Measurements from ENCODE around the gene PSMD8. TPM values are rescaled to one million over a fixed set of nuclear protein-coding genes. Genes with fewer than 3 reads are reported as not detected.
A peak's percentile ranks its signal among the peaks of the same experiment; 100 is the strongest.

Gene PSMD8
- total RNA-seq, 2 experiments from 2014 or later = 169 to 238 TPM

DNA sequence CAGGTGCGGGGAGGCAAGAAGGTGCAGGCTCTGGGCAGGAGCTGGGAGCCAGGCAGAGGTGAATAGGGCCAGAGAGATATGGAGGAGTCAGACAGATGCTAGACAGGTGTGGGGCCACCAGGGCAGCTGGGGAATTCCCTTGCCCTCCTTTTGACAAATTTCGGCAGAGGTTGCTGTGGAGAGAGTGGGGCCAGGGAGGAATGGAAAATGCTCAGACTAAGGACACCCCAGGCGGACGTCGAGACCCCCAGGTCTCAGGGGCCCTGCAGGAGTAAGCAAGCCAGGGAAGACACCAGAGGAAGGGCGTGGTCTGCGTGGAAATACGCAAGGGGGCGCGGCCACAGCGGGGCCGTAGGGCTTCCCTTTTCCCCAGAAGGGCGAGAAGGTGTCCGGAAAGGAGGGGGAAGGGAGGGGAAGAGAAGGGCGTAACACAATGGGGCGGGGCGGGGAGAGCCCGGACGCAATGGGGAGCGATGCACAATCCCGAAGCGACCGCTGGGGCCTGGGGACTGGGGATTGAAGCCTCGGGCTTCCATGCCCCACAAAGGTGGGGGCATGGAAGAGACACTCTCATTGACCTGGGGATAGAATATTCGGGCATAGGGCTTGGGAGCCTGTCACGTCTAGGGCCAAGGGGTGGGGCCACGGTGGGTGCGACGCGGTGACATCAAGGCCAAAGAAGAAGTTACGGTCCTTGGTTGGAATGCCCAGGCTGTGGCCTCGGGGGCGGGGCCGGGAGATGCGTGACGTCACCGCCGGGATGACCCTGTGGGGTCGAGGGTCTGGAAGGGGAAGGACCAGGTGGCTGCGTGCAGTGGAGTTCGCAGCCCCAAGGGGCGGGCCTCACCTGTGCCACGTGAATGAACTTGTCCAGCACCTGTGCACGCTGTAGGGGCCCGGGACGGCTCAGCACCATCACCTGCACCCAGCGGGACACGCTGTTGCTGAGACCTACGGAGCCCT, 43.5 kb downstream of the PSMD8 start:
- intact Hi-C loops (cut with micrococcal nuclease; ENCODE audit: unreplicated experiment) = no loop called here
- Histone ChIP-seq H3K9me2 (ENCODE audit: insufficient read depth, low read length) (no peaks in the 10 kb centered on the region), H3K79me2 (ENCODE audit: insufficient read depth, low read depth, low read length) (no peaks in the 10 kb centered on the region), H3K4me1 (ENCODE audit: insufficient read depth, low read length, poor library complexity, severe bottlenecking) (peaks cover 12% of the 10 kb centered on the region), H3K4me3 (ENCODE audit: low read depth, low read length, poor library complexity, severe bottlenecking) (peak overlapping the region; percentile 38), H3K9me3 (ENCODE audit: low read length) (no peaks in the 10 kb centered on the region), H3K27ac (ENCODE audit: low read depth, low read length, poor library complexity, severe bottlenecking) (no peak overlapping the region), H3K36me3 (ENCODE audit: insufficient read depth, low read length) (no peaks in the 10 kb centered on the region), H2AFZ (ENCODE audit: low read length) (peak overlapping the region; percentile 66), H3K4me2 (ENCODE audit: low read length) (peak overlapping the region; percentile 69), H4K20me1 (ENCODE audit: insufficient read depth, low read length) (no peaks in the 10 kb centered on the region)
- ChIA-PET CTCF (ENCODE audit: unreplicated experiment) (no interaction called here), POLR2A (no interaction called here)
- no TSS peak for BruUV-seq (replicated peaks)
- no peak for TF ChIP-seq EZH2phosphoT487 (IDR thresholded peaks at IDR 0.05; ENCODE audit: borderline replicate concordance, low read depth, low read length)
- TF ChIP-seq, protein P1, sequence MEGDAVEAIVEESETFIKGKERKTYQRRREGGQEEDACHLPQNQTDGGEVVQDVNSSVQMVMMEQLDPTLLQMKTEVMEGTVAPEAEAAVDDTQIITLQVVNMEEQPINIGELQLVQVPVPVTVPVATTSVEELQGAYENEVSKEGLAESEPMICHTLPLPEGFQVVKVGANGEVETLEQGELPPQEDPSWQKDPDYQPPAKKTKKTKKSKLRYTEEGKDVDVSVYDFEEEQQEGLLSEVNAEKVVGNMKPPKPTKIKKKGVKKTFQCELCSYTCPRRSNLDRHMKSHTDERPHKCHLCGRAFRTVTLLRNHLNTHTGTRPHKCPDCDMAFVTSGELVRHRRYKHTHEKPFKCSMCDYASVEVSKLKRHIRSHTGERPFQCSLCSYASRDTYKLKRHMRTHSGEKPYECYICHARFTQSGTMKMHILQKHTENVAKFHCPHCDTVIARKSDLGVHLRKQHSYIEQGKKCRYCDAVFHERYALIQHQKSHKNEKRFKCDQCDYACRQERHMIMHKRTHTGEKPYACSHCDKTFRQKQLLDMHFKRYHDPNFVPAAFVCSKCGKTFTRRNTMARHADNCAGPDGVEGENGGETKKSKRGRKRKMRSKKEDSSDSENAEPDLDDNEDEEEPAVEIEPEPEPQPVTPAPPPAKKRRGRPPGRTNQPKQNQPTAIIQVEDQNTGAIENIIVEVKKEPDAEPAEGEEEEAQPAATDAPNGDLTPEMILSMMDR (conservative IDR thresholded peaks at IDR 0.05; ENCODE audit: low read length) = no peak
- DNase-seq (ENCODE audit: low spot score) = peak; percentile 57

DNA sequence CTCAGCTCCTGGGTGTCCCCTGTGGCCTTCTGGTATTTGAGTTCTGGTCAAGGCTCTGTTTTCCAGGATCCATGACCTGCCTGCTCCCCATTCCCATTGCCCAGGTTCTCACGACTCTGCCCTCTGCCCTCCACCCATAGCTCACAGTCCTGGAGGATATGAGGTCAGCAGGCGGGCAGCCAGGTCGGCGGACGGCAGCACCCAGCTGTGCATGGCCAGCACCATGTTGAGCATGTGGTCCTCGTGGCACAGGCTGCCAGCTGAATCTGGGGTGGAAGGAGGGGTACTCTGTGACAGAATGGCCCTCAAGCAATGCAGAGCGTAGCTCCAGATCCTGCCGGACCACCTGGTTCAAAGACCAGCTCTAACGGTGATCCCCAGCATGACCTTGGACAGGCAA, 46.6 kb downstream of the PSMD8 start:
- H4K20me1 ChIP-seq (ENCODE audit: insufficient read depth, low read length) = no peaks in the 10 kb centered on the region
- H3K9me3 ChIP-seq (ENCODE audit: low read length) = no peaks in the 10 kb centered on the region
- DNase-seq (ENCODE audit: low spot score) = no peak
- H3K36me3 ChIP-seq (ENCODE audit: insufficient read depth, low read length) = no peaks in the 10 kb centered on the region
- H2AFZ ChIP-seq (ENCODE audit: low read length) = no peak overlapping the region
- no peaks in the 10 kb centered on the region for H3K79me2 ChIP-seq (ENCODE audit: insufficient read depth, low read depth, low read length)
- no TSS peak for BruUV-seq (replicated peaks)
- peaks cover 12% of the 10 kb centered on the region for H3K4me1 ChIP-seq (ENCODE audit: insufficient read depth, low read length, poor library complexity, severe bottlenecking)
- H3K9me2 ChIP-seq (ENCODE audit: insufficient read depth, low read length) = no peaks in the 10 kb centered on the region
- intact Hi-C loops (cut with micrococcal nuclease; ENCODE audit: unreplicated experiment) = no loop called here
- no peak overlapping the region for H3K27ac ChIP-seq (ENCODE audit: low read depth, low read length, poor library complexity, severe bottlenecking)
- TF ChIP-seq, protein P1 (conservative IDR thresholded peaks at IDR 0.05; ENCODE audit: low read length) = no peak
- no peak for TF ChIP-seq EZH2phosphoT487 (IDR thresholded peaks at IDR 0.05; ENCODE audit: borderline replicate concordance, low read depth, low read length)
- no peak overlapping the region for H3K4me3 ChIP-seq (ENCODE audit: low read depth, low read length, poor library complexity, severe bottlenecking)
- H3K4me2 ChIP-seq (ENCODE audit: low read length) = no peak overlapping the region
- ChIA-PET CTCF (ENCODE audit: unreplicated experiment) (interaction anchor here (0.7 kb wide), 1 partner anchor 299 kb away, joined by 4 read pairs; no protein-coding TSS in a partner anchor), POLR2A (interaction anchor here (0.6 kb wide), 1 partner anchor 411 kb away, joined by 3 read pairs; the partner anchor contains the start of gene ECH1)

DNA sequence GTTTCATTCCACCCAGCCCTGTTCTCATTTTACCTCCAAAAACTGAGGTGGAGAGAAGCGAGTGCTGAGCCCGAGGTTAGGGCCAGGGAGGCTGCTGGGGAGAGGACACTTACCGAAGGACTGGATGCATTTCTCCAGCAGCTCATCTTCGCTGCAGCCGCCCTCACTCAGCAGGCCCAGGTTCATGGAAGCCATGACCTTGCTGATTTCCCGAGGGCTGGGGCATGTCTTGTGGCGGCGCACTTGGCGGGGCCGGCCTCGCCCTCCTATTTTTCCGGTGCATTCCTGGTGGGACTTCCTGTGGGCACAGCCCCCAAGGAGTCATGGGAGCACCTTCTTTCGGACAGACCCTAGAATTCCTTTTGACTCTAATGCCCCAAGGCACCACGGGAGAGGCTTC, 47.5 kb downstream of the PSMD8 start:
- TF ChIP-seq EZH2phosphoT487 (IDR thresholded peaks at IDR 0.05; ENCODE audit: borderline replicate concordance, low read depth, low read length) = no peak
- TF ChIP-seq, protein P1 (conservative IDR thresholded peaks at IDR 0.05; ENCODE audit: low read length) = no peak
- no peak for DNase-seq (ENCODE audit: low spot score)
- H3K36me3 ChIP-seq (ENCODE audit: insufficient read depth, low read length) = no peaks in the 10 kb centered on the region
- ChIA-PET CTCF (ENCODE audit: unreplicated experiment) (no interaction called here), POLR2A (interaction anchor here (0.6 kb wide), 1 partner anchor 34 kb away, joined by 3 read pairs; no protein-coding TSS in a partner anchor)
- H3K4me1 ChIP-seq (ENCODE audit: insufficient read depth, low read length, poor library complexity, severe bottlenecking) = peaks cover 12% of the 10 kb centered on the region
- H3K4me3 ChIP-seq (ENCODE audit: low read depth, low read length, poor library complexity, severe bottlenecking) = no peak overlapping the region
- no peaks in the 10 kb centered on the region for H3K79me2 ChIP-seq (ENCODE audit: insufficient read depth, low read depth, low read length)
- BruUV-seq (replicated peaks) = no TSS peak
- intact Hi-C loops (cut with micrococcal nuclease; ENCODE audit: unreplicated experiment) = no loop called here
- no peak overlapping the region for H3K27ac ChIP-seq (ENCODE audit: low read depth, low read length, poor library complexity, severe bottlenecking)
- no peaks in the 10 kb centered on the region for H4K20me1 ChIP-seq (ENCODE audit: insufficient read depth, low read length)
- H2AFZ ChIP-seq (ENCODE audit: low read length) = no peak overlapping the region
- no peaks in the 10 kb centered on the region for H3K9me2 ChIP-seq (ENCODE audit: insufficient read depth, low read length)
- no peak overlapping the region for H3K4me2 ChIP-seq (ENCODE audit: low read length)
- no peaks in the 10 kb centered on the region for H3K9me3 ChIP-seq (ENCODE audit: low read length)
